ENCODE measurements around the gene EHD1. TPM values are rescaled to one million over a fixed set of nuclear protein-coding genes. Genes with fewer than 3 reads are reported as not detected.
A peak's percentile ranks its signal among the peaks of the same experiment; 100 is the strongest.

Gene EHD1
- polyA plus RNA-seq, 3 donors: 30.3 to 212 (median 48.4) TPM

DNA sequence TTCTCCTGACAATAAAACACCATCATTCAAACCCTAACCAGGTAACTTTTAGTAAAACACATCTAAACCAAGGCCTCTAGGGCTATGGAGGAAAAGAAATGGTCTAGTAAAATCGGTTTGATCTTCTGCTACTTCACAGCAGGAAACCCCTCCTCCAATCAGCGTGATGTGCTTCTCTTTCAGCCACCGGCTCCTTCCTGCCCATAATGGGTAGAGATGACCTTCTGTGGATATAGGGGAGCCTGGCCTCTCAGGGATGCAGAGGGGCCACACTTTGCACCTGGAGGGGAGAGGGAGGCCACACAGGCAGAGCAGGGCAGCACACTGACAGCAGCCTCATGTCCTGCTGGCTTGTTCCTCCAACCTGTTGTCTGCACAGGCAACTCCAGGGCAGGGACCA is 6.9 kb downstream of the EHD1 start:
- H3K27ac ChIP-seq (ENCODE audit: low read depth in 1 of 2, low read length in 2 of 2): peak overlapping the region; percentile 67 to 83
- WGBS (ENCODE audit: insufficient coverage): no CpG with 5 or more reads among the region's 3 CpGs
- H3K4me1 ChIP-seq (ENCODE audit: control insufficient read depth in 1 of 2, insufficient read depth in 2 of 2, low read length in 2 of 2): peaks cover 62 to 85% of the 10 kb centered on the region in 2 donors
- no peaks in the 10 kb centered on the region for H3K27me3 ChIP-seq (ENCODE audit: control insufficient read depth in 2 of 2, insufficient read depth in 2 of 2, low read length in 2 of 2)
- intact Hi-C loops (cut with micrococcal nuclease): loop anchor here in 1 of 2 donors (2.0 kb wide), 1 partner anchor 15 kb away; no protein-coding TSS in a partner anchor
- peaks cover 0 to 5% (median 0%) of the 10 kb centered on the region in 7 donors for H3K9me3 Mint-ChIP-seq
- H3K79me2 ChIP-seq (ENCODE audit: insufficient read depth, low read length): peaks cover 89% of the 10 kb centered on the region
- peak overlapping the region; percentile 39 to 67 for H3K4me3 Mint-ChIP-seq
- peaks cover 83% of the 10 kb centered on the region for H3K4me1 Mint-ChIP-seq
- peak overlapping the region in 1 of 3 experiments; percentile 59 for H3K4me3 ChIP-seq (replicated peaks in 1 of 3; ENCODE audit: low read depth in 2 of 3, low read length in 3 of 3)
- DNase-seq: no peak
- H3K36me3 ChIP-seq (replicated peaks in 1 of 2; ENCODE audit: control insufficient read depth in 1 of 2, insufficient read depth in 2 of 2, low read length in 2 of 2): peaks cover 33 to 72% of the 10 kb centered on the region in 2 donors
- H3K27ac Mint-ChIP-seq: peak overlapping the region; percentile 89 to 95 (median 92)
- TF ChIP-seq, protein P1, sequence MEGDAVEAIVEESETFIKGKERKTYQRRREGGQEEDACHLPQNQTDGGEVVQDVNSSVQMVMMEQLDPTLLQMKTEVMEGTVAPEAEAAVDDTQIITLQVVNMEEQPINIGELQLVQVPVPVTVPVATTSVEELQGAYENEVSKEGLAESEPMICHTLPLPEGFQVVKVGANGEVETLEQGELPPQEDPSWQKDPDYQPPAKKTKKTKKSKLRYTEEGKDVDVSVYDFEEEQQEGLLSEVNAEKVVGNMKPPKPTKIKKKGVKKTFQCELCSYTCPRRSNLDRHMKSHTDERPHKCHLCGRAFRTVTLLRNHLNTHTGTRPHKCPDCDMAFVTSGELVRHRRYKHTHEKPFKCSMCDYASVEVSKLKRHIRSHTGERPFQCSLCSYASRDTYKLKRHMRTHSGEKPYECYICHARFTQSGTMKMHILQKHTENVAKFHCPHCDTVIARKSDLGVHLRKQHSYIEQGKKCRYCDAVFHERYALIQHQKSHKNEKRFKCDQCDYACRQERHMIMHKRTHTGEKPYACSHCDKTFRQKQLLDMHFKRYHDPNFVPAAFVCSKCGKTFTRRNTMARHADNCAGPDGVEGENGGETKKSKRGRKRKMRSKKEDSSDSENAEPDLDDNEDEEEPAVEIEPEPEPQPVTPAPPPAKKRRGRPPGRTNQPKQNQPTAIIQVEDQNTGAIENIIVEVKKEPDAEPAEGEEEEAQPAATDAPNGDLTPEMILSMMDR (IDR thresholded peaks at IDR 0.05): no peak
- peak overlapping the region; percentile 53 for H3K9ac ChIP-seq (ENCODE audit: insufficient read depth, low read length, poor library complexity, severe bottlenecking)
- no peak overlapping the region for H2AFZ ChIP-seq (ENCODE audit: insufficient read depth, low read depth, low read length, poor library complexity, severe bottlenecking)
- H3K9me3 ChIP-seq (replicated peaks in 1 of 2; ENCODE audit: control insufficient read depth in 1 of 2, insufficient read depth in 1 of 2, low read length in 2 of 2): no peaks in the 10 kb centered on the region
- H3K27me3 Mint-ChIP-seq (ENCODE audit: low read depth in 3 of 3): peaks cover 0 to 7% (median 3%) of the 10 kb centered on the region in 3 donors
- peaks cover 98% of the 10 kb centered on the region for H4K20me1 ChIP-seq (ENCODE audit: insufficient read depth, low read length)
- H3K4me2 ChIP-seq (replicated peaks; ENCODE audit: extremely low read depth, low read length, poor library complexity, severe bottlenecking): peak overlapping the region; percentile 72
- peaks cover 72 to 81% of the 10 kb centered on the region in 2 donors for H3K36me3 Mint-ChIP-seq

DNA sequence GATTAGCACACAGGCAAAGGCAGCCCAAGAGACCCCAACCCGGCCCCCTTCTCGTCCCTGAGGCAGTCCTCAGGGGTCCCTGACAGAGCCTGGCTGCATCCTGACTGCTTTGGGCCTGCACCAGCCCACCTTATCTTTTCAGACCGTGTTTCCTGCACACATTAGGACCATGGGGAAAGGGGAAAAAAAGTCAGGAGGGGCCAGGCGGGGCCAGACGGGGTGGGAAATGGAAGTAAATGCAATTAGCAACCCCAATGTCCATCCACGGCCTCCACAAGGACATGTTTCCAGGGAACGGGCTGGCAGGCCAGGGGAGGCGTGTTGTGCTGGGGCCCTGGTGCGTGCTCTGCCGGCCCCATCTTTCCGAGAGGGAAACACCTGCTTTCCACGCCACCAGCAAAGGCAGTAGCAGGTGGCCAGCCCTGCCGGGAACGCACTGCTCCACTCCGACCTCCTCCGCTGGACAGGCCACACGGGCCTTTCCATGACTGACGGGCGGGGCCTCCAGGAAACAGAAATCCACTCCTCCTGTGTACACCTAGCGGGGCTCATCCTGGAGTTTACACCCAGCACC is 7.4 kb downstream of the EHD1 start:
- H3K4me3 ChIP-seq (replicated peaks in 1 of 3; ENCODE audit: low read depth in 2 of 3, low read length in 3 of 3): peak overlapping the region in 1 of 3 experiments; percentile 59
- no peak for DNase-seq
- H3K4me1 ChIP-seq (ENCODE audit: control insufficient read depth in 1 of 2, insufficient read depth in 2 of 2, low read length in 2 of 2): peaks cover 62 to 85% of the 10 kb centered on the region in 2 donors
- Mint-ChIP-seq H3K4me3 (peak overlapping the region; percentile 71 to 76), H3K27me3 (ENCODE audit: low read depth in 3 of 3) (peaks cover 0 to 7% (median 3%) of the 10 kb centered on the region in 3 donors), H3K27ac (peak overlapping the region; percentile 89 to 95 (median 92)), H3K36me3 (peaks cover 76 to 86% of the 10 kb centered on the region in 2 donors), H3K9me3 (peaks cover 0 to 5% (median 0%) of the 10 kb centered on the region in 7 donors), H3K4me1 (peaks cover 83% of the 10 kb centered on the region)
- H3K79me2 ChIP-seq (ENCODE audit: insufficient read depth, low read length): peaks cover 89% of the 10 kb centered on the region
- TF ChIP-seq, protein P1 (IDR thresholded peaks at IDR 0.05): no peak
- peak overlapping the region; percentile 53 for H3K9ac ChIP-seq (ENCODE audit: insufficient read depth, low read length, poor library complexity, severe bottlenecking)
- H4K20me1 ChIP-seq (ENCODE audit: insufficient read depth, low read length): peaks cover 98% of the 10 kb centered on the region
- 65% methylated on average over 16 of the region's 20 CpGs for WGBS (ENCODE audit: insufficient coverage)
- H2AFZ ChIP-seq (ENCODE audit: insufficient read depth, low read depth, low read length, poor library complexity, severe bottlenecking): no peak overlapping the region
- peaks cover 33 to 72% of the 10 kb centered on the region in 2 donors for H3K36me3 ChIP-seq (replicated peaks in 1 of 2; ENCODE audit: control insufficient read depth in 1 of 2, insufficient read depth in 2 of 2, low read length in 2 of 2)
- H3K4me2 ChIP-seq (replicated peaks; ENCODE audit: extremely low read depth, low read length, poor library complexity, severe bottlenecking): peak overlapping the region; percentile 72
- peak overlapping the region; percentile 67 to 83 for H3K27ac ChIP-seq (ENCODE audit: low read depth in 1 of 2, low read length in 2 of 2)
- no peaks in the 10 kb centered on the region for H3K9me3 ChIP-seq (replicated peaks in 1 of 2; ENCODE audit: control insufficient read depth in 1 of 2, insufficient read depth in 1 of 2, low read length in 2 of 2)
- intact Hi-C loops (cut with micrococcal nuclease): loop anchor here in 1 of 2 donors (2.0 kb wide), 1 partner anchor 14 kb away; no protein-coding TSS in a partner anchor
- no peaks in the 10 kb centered on the region for H3K27me3 ChIP-seq (ENCODE audit: control insufficient read depth in 2 of 2, insufficient read depth in 2 of 2, low read length in 2 of 2)

Measured in CD14-positive monocyte (primary cell).